ENCODE results near the gene SFXN3. TPM values are rescaled to one million over a fixed set of nuclear protein-coding genes. Genes with fewer than 3 reads are reported as not detected.

SFXN3 gene
- polyA plus RNA-seq, 3 donors: 21.3 to 152 (median 24.2) TPM

DNA sequence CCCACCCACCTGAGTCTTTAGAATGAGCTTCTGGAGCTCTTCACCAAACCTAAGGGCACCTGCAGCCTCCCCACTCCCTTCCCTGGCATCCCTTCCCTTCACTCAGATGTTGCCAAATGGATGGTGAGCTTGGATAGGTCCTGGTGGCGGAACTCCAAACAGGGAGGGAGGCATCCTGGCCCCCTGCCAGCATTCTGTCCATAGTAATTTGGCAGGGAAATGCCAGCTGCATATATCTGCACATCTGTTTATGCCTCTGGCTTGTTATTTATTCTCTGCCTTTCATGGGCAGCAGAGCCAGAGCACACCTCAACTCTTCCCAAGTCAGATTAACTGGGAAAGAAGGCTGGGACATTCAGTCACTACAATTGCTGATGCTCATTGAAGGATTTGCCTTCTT, 48.8 kb downstream of the SFXN3 start:
- Mint-ChIP-seq H3K9me3 (peaks cover 0 to 2% (median 0%) of the 10 kb centered on the region in 7 donors), H3K4me1 (peaks cover 4% of the 10 kb centered on the region), H3K27me3 (ENCODE audit: low read depth in 3 of 3) (peaks cover 37 to 76% (median 56%) of the 10 kb centered on the region in 3 donors), H3K4me3 (peak overlapping the region in 1 of 2 donors; percentile 13), H3K36me3 (no peaks in the 10 kb centered on the region), H3K27ac (no peak overlapping the region)
- H3K4me1 ChIP-seq (ENCODE audit: control insufficient read depth in 1 of 2, insufficient read depth in 2 of 2, low read length in 2 of 2): no peaks in the 10 kb centered on the region
- no CpG with 5 or more reads among the region's 1 CpG for WGBS (ENCODE audit: insufficient coverage)
- H3K27me3 ChIP-seq (ENCODE audit: control insufficient read depth in 2 of 2, insufficient read depth in 2 of 2, low read length in 2 of 2): peaks cover 37 to 76% of the 10 kb centered on the region in 2 donors
- H3K79me2 ChIP-seq (ENCODE audit: insufficient read depth, low read length): no peaks in the 10 kb centered on the region
- intact Hi-C loops (cut with micrococcal nuclease): no loop called here
- no peaks in the 10 kb centered on the region for H3K9me3 ChIP-seq (replicated peaks in 1 of 2; ENCODE audit: control insufficient read depth in 1 of 2, insufficient read depth in 1 of 2, low read length in 2 of 2)
- H3K9ac ChIP-seq (ENCODE audit: insufficient read depth, low read length, poor library complexity, severe bottlenecking): no peak overlapping the region
- H3K36me3 ChIP-seq (replicated peaks in 1 of 2; ENCODE audit: control insufficient read depth in 1 of 2, insufficient read depth in 2 of 2, low read length in 2 of 2): no peaks in the 10 kb centered on the region
- no peak overlapping the region for H2AFZ ChIP-seq (ENCODE audit: insufficient read depth, low read depth, low read length, poor library complexity, severe bottlenecking)
- no peak for DNase-seq
- no peak overlapping the region for H3K4me3 ChIP-seq (replicated peaks in 1 of 3; ENCODE audit: low read depth in 2 of 3, low read length in 3 of 3)
- TF ChIP-seq, protein P1, sequence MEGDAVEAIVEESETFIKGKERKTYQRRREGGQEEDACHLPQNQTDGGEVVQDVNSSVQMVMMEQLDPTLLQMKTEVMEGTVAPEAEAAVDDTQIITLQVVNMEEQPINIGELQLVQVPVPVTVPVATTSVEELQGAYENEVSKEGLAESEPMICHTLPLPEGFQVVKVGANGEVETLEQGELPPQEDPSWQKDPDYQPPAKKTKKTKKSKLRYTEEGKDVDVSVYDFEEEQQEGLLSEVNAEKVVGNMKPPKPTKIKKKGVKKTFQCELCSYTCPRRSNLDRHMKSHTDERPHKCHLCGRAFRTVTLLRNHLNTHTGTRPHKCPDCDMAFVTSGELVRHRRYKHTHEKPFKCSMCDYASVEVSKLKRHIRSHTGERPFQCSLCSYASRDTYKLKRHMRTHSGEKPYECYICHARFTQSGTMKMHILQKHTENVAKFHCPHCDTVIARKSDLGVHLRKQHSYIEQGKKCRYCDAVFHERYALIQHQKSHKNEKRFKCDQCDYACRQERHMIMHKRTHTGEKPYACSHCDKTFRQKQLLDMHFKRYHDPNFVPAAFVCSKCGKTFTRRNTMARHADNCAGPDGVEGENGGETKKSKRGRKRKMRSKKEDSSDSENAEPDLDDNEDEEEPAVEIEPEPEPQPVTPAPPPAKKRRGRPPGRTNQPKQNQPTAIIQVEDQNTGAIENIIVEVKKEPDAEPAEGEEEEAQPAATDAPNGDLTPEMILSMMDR (IDR thresholded peaks at IDR 0.05): no peak
- no peak overlapping the region for H3K27ac ChIP-seq (ENCODE audit: low read depth in 1 of 2, low read length in 2 of 2)
- H3K4me2 ChIP-seq (replicated peaks; ENCODE audit: extremely low read depth, low read length, poor library complexity, severe bottlenecking): no peak overlapping the region
- no peaks in the 10 kb centered on the region for H4K20me1 ChIP-seq (ENCODE audit: insufficient read depth, low read length)

DNA sequence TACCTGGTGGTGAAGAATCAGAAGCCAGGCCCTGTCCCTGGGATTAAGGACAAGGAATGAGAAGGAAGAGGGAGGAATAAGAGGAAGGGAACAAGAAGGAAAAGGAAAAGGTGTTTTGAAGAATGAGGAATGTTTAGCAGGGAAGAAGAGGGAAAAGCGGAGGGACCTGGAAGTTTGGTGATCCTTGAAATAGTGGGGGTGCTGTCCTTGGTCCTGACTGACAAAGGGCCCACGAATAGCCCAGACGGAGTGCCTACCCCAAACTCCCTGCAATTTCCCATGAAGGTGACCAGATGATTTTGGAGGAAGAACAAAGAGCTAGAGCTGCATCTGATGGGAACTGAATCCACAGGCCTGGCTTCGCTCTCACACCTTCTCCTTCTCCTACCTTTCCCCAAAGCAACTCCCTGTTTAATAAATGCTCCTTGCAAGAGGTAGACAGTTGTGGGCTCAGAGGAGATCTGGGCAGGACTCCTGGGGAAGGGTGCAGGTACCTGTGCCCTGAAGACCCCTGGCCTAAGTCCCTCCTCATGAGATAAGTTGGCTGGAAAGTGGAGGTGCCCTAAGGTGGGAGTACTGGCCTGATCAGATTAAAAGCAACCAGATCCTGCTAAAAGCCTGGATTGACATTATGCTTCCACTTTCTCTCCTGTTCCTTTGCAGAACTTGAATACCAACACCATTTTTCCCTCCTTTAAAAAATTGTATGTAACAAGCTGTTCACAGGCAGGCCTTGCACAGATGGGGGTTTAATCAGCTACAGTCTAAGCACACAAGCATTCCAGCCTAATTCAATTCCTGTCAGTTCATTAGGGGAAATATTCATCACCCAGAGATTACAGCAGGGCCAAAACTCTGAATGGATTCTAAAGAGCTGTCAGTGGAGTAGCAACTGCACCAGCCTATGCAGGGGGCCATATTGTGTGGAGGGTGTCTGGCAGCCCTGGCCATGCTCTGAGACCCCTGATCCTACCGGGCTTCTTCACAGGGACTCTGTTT, 50.2 kb downstream of the SFXN3 start:
- DNase-seq: no peak
- H3K9me3 Mint-ChIP-seq: no peaks in the 10 kb centered on the region
- no peak overlapping the region for H3K9ac ChIP-seq (ENCODE audit: insufficient read depth, low read length, poor library complexity, severe bottlenecking)
- no peaks in the 10 kb centered on the region for H3K9me3 ChIP-seq (replicated peaks in 1 of 2; ENCODE audit: control insufficient read depth in 1 of 2, insufficient read depth in 1 of 2, low read length in 2 of 2)
- H3K27me3 ChIP-seq (ENCODE audit: control insufficient read depth in 2 of 2, insufficient read depth in 2 of 2, low read length in 2 of 2): peaks cover 24 to 76% of the 10 kb centered on the region in 2 donors
- no CpG with 5 or more reads among the region's 5 CpGs for WGBS (ENCODE audit: insufficient coverage)
- H3K79me2 ChIP-seq (ENCODE audit: insufficient read depth, low read length): no peaks in the 10 kb centered on the region
- TF ChIP-seq, protein P1 (IDR thresholded peaks at IDR 0.05): no peak
- H4K20me1 ChIP-seq (ENCODE audit: insufficient read depth, low read length): no peaks in the 10 kb centered on the region
- no peak overlapping the region for H3K4me2 ChIP-seq (replicated peaks; ENCODE audit: extremely low read depth, low read length, poor library complexity, severe bottlenecking)
- H3K36me3 ChIP-seq (replicated peaks in 1 of 2; ENCODE audit: control insufficient read depth in 1 of 2, insufficient read depth in 2 of 2, low read length in 2 of 2): no peaks in the 10 kb centered on the region
- H3K27ac Mint-ChIP-seq: no peak overlapping the region
- H3K4me1 Mint-ChIP-seq: no peaks in the 10 kb centered on the region
- intact Hi-C loops (cut with micrococcal nuclease): no loop called here
- H3K4me3 Mint-ChIP-seq: no peak overlapping the region
- H3K4me1 ChIP-seq (ENCODE audit: control insufficient read depth in 1 of 2, insufficient read depth in 2 of 2, low read length in 2 of 2): no peaks in the 10 kb centered on the region
- H3K27me3 Mint-ChIP-seq (ENCODE audit: low read depth in 3 of 3): peaks cover 35 to 78% (median 54%) of the 10 kb centered on the region in 3 donors
- H3K36me3 Mint-ChIP-seq: no peaks in the 10 kb centered on the region
- H3K27ac ChIP-seq (ENCODE audit: low read depth in 1 of 2, low read length in 2 of 2): no peak overlapping the region
- H2AFZ ChIP-seq (ENCODE audit: insufficient read depth, low read depth, low read length, poor library complexity, severe bottlenecking): no peak overlapping the region
- no peak overlapping the region for H3K4me3 ChIP-seq (replicated peaks in 1 of 3; ENCODE audit: low read depth in 2 of 3, low read length in 3 of 3)
